Measurements from ENCODE around the gene MORN3.

DNA sequence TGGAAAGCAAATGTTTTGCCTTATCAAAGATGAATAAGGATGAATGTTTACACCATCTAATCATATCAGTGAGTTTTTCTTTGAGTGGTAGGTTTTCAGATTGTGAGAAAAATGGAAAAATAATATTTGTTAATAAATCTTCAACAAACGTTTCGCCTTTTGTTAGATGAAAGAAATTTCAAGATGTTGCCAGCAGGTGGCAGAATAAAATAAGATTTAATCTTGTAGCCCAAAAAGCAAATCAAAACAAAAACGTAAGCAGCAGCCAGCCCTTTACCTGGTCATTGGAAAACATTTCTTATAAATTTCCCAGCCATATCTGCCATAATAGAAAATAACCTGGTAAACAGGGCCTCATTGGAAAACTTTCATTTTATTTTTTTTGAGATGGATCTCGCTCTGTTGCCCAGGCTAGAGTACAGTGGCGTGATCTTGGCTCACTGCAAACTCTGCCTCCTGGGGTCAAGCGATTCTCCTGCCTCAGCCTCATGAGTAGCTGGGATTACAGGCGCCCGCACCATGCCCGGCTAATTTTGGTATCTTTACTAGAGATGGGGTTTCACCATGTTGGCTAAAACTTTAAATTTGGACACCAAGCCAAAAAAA, 27.7 kb upstream of the MORN3 start:
- no peak for TF ChIP-seq POLR2AphosphoS5 (IDR thresholded peaks at IDR 0.05; ENCODE audit: low read depth)
- TF ChIP-seq, protein P1, sequence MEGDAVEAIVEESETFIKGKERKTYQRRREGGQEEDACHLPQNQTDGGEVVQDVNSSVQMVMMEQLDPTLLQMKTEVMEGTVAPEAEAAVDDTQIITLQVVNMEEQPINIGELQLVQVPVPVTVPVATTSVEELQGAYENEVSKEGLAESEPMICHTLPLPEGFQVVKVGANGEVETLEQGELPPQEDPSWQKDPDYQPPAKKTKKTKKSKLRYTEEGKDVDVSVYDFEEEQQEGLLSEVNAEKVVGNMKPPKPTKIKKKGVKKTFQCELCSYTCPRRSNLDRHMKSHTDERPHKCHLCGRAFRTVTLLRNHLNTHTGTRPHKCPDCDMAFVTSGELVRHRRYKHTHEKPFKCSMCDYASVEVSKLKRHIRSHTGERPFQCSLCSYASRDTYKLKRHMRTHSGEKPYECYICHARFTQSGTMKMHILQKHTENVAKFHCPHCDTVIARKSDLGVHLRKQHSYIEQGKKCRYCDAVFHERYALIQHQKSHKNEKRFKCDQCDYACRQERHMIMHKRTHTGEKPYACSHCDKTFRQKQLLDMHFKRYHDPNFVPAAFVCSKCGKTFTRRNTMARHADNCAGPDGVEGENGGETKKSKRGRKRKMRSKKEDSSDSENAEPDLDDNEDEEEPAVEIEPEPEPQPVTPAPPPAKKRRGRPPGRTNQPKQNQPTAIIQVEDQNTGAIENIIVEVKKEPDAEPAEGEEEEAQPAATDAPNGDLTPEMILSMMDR (IDR thresholded peaks at IDR 0.05; ENCODE audit: insufficient read depth, low read length), result no peak
- TF ChIP-seq, protein P2, sequence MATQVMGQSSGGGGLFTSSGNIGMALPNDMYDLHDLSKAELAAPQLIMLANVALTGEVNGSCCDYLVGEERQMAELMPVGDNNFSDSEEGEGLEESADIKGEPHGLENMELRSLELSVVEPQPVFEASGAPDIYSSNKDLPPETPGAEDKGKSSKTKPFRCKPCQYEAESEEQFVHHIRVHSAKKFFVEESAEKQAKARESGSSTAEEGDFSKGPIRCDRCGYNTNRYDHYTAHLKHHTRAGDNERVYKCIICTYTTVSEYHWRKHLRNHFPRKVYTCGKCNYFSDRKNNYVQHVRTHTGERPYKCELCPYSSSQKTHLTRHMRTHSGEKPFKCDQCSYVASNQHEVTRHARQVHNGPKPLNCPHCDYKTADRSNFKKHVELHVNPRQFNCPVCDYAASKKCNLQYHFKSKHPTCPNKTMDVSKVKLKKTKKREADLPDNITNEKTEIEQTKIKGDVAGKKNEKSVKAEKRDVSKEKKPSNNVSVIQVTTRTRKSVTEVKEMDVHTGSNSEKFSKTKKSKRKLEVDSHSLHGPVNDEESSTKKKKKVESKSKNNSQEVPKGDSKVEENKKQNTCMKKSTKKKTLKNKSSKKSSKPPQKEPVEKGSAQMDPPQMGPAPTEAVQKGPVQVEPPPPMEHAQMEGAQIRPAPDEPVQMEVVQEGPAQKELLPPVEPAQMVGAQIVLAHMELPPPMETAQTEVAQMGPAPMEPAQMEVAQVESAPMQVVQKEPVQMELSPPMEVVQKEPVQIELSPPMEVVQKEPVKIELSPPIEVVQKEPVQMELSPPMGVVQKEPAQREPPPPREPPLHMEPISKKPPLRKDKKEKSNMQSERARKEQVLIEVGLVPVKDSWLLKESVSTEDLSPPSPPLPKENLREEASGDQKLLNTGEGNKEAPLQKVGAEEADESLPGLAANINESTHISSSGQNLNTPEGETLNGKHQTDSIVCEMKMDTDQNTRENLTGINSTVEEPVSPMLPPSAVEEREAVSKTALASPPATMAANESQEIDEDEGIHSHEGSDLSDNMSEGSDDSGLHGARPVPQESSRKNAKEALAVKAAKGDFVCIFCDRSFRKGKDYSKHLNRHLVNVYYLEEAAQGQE (IDR thresholded peaks at IDR 0.05; ENCODE audit: insufficient replicate concordance, low read depth), result no peak

All from HL-60 (cell line).